HG02885 (cell line): Measurements from ENCODE around the gene CTLA4.
"Not testable (repeated sequence)": the region's sequence is repeated elsewhere in the genome, so short reads cannot be mapped to it uniquely, and the experiment has no call there.

Experiments
- ATAC-seq: cut with Tn5 transposase; IDR thresholded peaks from one replicate; pipeline ENCODE4 v1.9.1; 2021; ENCODE audit warnings: mild to moderate bottlenecking; ENCODE audit not compliant: unreplicated experiment, poor library complexity

Gene CTLA4

DNA sequence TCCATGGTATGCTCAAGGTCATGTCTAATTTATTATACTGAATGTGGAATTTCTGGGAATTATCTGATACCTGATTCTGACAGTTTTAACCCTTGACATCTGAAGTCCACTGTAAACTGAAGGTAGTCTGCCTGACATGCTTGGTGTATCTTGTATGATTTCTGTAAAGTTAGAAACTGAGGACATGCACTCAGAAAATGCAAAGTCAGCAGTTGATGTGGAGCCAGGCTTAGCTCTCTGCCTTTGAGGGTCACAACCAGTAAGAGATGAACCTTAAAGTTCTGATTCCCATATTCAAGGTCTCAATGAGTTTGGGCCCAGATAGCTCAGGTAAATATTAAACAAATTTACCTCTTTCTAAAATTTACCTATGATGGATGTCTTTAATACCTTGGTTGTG, 12.3 kb upstream of the CTLA4 start:
- ATAC-seq = no peak

DNA sequence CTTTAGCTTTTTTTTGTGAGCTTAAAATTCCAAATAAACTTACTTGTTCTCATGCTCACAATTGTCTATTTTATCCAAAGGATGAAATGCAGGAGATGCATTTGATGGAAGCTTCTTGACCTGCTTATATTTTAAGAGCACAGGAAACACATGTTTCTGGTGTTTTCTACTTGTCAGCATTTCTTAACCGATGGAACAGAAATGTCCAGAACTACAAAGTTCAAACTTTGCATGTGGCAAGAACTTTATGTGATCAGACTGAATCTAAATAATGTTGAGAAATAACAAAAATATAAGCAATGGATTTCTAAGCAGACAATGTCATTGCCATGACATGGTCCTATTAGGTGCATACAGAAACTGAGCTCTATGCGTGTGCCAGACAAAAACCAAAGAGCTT, 9.9 kb upstream of the CTLA4 start:
- ATAC-seq = no peak

DNA sequence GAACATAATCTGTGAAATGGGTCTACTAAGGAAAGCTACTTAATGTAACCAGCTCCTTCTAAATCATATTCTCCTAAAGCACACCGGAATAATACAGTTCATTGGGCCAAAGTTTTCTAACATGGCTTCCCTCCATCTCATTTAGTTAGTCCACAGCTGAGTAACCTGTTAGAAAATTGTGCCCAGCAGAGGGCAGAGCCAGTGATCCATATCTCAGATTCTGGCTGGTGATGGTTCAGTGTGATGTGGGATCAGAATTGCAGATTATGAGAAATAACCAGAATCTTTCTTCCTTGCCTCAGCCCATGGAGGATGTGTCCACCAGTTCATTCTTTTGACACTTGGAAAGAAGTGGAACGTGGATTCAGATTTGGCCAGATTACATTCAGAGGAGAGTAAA, 9.4 kb upstream of the CTLA4 start:
- ATAC-seq = no peak

DNA sequence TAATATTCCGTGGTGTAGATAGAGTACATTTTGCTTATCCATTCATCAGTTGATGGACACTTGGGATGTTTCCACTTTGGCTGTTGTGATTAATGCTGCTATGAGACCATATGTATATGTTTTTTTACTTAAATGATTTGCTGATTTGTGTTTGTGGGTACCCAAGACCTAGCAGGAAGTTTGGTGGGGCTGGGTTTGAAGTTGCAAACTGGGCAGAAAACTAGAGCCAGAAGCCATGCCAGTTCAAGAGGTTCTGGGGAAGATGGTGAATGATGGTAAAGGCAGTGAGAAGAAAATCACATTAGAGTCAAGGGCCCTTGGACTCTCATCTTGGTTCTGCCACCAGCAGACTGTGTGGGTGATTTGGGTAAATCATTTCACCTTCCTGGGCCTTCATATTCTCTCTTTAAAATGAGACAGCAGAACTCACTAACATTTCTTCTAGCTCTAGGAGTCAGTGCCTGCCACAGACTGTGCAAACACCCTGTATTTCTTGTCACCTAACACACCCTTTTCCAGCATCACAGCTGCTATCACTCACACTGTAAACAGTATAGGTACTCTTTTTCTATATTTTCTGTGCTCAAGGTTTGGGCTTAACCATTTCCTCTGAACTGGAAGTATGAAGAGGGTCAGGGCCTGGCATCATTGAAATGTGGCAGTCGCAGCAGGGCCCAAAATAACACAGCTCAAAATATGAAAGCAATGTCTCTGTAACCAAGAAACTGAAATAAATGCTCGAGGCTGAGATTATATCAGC, 8.4 kb upstream of the CTLA4 start:
- ATAC-seq = no peak

DNA sequence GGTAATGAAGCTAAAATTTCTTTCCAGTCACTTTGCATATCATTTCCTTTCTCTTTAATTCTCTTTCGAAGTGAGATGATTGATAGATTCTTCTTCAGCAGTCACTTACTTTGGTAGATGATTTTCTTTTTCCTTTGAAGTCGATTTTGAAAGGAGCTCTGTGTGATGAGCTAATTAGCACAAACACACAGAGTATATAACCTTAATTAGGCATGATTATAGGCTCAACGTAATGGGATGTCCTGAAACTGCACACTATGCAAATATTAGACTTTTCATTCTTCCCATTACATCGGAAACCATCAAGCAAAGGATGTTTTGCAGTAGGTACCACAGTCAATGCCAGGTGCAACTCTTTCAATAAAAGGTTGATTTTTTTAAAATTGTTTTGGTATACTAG, 6.4 kb upstream of the CTLA4 start:
- no peak for ATAC-seq

DNA sequence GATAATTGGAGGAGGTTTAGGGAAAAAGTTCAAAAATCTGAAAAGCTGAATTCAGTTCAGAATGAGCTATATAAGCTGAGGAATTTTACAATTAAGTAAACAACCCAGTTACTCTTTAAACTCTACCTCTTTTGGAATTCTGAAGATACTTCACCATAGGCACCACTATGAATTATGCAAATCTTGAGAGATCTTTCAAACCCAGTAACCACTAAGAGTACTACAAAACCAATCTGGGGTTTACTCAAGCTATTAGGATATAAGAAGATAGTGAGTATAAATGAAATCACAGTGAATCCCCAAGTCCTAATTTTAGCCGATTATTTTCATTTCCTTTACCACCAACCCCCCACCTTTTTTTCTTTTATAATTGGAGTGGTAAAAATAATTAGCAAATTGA, 6.0 kb upstream of the CTLA4 start:
- no peak for ATAC-seq

DNA sequence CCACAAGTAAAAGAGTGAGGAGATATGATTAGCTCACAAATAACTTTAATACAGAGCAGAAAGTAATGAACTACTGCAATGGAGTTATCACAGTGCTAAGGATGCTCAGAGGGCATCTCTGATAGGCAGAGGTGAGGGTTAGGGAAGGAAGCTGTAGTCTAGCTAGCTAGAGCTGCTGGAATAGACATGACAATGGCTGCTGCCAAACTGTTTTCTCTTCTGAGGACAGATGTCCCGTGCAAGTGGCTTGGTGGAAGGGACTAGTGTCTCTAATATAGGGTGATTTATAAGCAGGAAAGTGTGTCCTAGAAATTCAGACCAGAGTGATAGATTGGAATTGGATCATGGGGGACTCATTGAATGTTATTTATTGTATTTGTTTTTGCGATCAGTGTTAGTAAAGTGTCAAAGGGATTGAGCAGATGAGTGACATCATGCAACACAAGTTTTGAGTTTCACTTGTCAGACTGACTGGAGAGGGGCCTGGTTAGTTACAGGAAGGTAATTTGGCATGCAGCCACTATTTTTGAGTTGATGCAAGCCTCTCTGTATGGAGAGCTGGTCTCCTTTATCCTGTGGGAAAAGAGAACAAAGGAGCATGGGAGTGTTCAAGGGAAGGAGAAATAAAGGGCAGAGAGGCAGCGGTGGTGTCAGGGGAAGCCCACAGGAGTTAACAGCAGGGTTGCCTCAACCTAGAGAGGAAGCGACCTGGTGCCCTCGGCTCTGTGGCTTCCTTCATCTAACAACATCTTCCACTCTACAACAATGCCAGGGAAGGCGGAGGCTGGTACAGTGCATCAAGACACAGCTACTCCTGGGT, 1.9 kb downstream of the CTLA4 start:
- ATAC-seq = no peak

DNA sequence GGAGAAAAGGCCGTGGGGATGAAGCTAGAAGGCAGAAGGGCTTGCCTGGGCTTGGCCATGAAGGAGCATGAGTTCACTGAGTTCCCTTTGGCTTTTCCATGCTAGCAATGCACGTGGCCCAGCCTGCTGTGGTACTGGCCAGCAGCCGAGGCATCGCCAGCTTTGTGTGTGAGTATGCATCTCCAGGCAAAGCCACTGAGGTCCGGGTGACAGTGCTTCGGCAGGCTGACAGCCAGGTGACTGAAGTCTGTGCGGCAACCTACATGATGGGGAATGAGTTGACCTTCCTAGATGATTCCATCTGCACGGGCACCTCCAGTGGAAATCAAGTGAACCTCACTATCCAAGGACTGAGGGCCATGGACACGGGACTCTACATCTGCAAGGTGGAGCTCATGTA, 2.9 kb downstream of the CTLA4 start:
- no peak for ATAC-seq

DNA sequence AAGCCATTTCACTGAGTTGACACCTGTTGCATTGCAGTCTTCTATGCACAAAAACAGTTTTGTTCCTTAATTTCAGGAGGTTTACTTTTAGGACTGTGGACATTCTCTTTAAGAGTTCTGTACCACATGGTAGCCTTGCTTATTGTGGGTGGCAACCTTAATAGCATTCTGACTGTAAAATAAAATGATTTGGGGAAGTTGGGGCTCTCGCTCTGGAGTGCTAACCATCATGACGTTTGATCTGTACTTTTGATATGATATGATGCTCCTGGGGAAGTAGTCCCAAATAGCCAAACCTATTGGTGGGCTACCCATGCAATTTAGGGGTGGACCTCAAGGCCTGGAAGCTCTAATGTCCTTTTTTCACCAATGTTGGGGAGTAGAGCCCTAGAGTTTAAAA, 3.4 kb downstream of the CTLA4 start:
- ATAC-seq = no peak

DNA sequence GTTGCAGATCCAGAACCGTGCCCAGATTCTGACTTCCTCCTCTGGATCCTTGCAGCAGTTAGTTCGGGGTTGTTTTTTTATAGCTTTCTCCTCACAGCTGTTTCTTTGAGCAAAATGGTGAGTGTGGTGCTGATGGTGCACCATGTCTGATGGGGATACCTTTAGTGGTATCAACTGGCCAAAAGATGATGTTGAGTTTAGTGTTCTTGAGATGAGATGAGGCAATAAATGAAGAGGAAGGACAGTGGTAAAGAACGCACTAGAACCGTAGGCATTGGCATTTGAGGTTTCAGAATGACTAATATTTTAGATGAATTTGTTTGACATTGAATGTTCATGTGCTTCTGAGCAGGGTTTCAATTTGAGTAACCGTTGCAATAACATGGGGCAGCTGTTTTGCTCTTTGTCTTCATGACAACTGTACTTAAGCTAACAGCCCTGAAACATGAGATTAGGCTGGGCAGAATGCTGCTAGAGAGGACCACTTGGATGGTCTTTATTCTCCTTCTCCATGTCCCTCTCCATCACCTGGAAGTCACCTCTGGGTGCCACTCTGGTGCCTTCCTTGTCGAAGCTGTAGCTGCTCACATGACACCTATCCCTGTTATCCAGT, 3.9 kb downstream of the CTLA4 start:
- ATAC-seq = peak; percentile 93

DNA sequence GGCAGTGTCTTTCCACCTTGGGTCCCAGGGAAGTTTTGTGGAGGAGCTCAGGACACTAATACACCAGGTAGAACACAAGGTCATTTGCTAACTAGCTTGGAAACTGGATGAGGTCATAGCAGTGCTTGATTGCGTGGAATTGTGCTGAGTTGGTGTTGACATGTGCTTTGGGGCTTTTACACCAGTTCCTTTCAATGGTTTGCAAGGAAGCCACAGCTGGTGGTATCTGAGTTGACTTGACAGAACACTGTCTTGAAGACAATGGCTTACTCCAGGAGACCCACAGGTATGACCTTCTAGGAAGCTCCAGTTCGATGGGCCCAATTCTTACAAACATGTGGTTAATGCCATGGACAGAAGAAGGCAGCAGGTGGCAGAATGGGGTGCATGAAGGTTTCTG, 5.9 kb downstream of the CTLA4 start:
- no peak for ATAC-seq

DNA sequence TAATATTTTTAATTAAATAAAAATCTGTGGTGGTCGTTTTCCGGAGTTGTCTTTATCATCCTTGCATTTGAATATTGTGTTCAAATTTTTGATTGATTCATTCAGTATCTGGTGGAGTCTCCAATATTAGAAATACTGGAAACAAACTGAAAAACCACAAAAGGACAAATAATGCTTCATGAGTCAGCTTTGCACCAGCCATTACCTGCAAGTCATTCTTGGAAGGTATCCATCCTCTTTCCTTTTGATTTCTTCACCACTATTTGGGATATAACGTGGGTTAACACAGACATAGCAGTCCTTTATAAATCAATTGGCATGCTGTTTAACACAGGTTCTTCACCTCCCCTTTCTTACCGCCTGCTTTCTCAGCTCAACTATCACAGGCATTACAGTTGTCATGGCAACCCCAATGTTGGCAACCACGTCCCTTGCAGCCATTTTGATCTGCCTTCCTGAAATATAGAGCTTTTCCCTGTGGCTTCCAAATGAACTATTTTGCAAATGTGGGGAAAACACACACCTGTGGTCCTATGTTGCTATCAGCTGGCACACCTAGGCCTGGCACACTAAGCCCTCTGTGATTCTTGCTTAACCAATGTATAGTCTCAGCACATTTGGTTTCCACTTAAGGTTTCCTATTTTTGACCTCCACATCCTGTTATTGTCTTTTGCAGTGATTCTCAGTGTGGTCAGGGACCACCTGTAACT, 6.5 kb downstream of the CTLA4 start:
- ATAC-seq = no peak

DNA sequence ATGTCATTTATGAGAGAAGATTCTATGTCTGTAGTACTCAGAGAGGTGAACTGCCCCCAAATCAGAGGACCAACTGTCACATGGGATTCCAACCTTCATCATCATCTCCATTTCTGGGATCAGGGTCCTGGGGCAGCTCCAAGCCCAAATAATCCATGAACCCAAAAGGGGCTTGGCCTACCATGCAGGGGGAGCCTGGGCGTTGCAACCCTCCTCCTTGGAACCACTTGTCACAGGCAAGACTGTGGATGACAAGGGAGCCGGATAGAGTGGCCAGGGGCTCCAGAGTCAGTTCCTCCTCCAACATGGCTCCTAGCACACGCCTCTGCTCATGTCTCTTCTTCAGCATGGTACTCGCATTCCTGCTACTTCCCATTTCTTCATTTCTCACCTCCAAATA, 7.9 kb downstream of the CTLA4 start:
- no peak for ATAC-seq

DNA sequence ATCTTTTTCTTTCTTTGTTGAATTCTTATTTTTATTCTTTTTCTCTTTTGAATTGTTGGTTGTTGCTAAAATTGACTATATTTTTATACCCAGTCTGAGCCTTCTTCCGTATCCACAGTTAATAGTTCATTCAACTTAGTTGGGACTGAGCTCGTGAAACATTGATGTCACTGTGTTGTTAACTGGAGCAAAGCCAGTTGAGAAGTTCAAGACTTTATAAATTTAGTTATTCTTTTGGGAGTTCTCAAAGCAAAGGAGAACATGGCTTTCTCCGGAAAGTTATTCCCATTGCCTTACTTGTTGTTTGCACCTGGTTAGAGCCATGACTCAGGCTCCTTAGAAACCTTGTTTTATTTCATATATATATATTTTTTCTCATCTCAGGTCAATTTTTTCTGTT, 8.8 kb downstream of the CTLA4 start:
- no peak for ATAC-seq

DNA sequence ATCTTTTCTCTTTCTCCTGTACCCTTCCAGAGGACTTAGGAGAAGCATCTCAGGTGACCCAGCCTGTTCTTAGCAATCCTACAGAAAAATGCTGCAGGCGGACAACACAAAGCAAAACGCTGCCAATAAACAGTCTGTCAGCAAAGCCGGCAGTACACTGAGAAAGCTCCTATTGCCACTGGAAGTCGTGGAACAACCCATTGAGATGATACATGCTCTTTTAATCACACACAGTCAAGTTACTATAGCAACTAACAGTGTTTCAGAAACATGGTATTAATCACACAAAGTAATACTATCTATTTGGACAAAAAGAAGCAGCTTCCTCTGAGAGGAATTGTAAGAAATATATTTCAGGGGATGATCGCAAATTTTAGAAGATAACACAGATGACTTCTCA, 10.5 kb downstream of the CTLA4 start:
- ATAC-seq = no peak

DNA sequence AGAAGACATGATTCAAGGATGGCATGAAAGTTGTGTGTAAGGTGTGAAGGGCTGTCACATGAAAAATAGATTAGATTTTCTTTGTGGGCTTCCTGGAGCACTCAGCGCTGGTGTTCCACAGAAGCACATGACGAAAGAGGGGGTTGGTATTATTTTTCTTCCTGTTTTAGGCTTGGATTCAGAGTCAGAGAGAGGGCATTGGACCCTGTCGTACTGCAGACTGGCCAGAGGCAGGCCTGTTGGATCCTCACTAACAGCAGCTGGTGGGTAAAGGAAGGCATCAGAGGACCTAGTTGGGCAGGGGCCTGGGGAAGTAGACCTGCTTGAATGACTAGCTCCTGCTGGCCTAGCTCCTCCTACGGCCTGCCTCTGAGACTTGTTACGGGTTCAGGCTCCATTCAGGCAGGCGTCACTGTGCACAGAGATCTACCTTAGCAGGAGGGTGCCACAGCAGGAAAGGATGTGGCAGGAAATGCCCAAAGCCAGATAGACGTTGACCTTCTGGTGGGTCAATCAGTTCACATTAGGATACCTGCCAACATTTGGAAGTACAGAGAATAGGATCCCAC, 13.1 kb downstream of the CTLA4 start:
- no peak for ATAC-seq

DNA sequence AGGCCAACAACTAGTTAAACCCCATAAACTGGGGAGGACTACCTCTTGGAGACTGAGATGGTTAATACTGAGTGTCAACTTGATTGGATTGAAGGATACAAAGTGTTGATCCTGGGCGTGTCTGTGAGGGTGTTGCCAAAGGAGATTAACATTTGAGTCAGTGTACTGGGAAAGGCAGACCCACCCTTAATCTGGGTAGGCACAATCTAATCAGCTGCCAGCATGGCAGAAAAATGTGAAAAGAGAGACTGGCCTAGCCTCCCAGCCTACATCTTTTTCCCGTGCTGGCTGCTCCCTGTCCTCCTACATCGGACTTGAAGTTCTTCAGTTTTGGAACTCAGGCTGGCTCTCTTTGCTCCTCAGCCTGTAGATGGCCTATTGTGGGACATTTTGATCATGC, 13.6 kb downstream of the CTLA4 start:
- ATAC-seq = not testable (repeated sequence)

DNA sequence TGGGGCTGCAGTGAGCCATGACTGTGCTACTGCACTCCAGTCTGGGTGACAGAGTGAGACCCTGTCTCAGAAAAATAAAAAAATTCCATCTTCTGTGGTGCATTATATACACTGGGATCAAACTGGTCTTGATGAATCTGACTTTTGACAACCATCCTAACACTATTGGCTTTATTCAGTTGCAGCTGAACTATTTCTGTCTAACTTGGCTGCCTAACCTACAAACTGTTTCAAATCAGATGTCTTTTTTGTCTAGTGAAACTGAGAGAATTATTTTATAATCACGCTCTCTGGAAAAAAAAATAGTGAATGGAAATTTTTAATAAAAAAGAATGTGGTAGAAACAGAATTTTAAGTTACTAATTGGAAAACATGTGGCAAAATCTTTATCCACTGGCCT, 15.0 kb downstream of the CTLA4 start:
- no peak for ATAC-seq

DNA sequence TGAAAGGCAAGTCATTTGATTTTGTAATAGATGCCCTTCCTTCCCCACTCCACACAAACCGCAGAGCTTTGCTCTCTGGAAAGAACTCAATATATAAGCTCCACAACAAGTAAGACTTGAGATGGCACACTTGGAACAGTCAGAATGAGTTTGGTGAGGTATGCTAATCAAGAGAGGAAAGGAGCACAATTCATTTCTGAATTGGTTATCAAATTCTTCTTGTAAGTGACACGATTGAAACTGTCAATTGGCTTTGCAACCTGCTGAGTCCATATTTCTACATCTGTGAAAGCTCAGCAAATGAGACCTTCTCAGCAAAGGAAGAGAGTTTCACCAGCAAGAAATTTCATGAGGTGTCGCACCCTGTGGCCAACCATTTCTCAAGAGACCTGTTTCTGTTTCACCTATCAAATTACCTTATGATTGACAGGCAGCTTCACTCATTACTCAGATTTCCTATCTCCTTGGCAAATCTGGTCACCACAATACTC, 19.1 kb downstream of the CTLA4 start:
- no peak for ATAC-seq

DNA sequence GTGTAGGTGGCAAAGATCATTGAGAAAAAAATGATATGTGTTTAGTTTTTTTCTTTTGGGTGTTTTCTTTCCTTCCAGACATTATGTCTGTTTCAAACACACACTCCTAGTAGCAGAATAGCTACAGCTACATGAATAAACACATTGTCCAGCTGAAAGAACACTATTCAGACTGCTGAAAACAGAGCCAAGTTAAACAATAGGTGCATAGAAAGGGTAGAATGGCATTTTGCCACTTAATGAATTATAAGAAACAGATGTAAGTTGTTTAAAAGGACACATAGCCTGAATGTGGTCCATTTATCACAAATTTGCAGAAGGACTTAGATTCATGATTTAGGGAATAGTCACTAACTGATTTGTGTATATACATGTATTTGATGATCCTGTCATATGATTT, 20.1 kb downstream of the CTLA4 start:
- ATAC-seq = no peak
